A549 (cell line): ENCODE measurements around the gene ZNF423.

Experiments
- CTCF ChIP-seq: fragments of >200 bp; sonication (Bioruptor Twin); formaldehyde crosslinking; IDR thresholded peaks from 3 replicates; pipeline ENCODE4 v1.5.1; 2016
- JUNB ChIP-seq: fragments of >200 bp; sonication (Bioruptor Twin); formaldehyde crosslinking; IDR thresholded peaks from 2 replicates; pipeline ENCODE4 v1.6.1; 2016
- KDM5A ChIP-seq: fragments of 200-600 bp; sonication (generic); IDR thresholded peaks from 2 replicates; pipeline ENCODE4 v1.6.1; 2016; ENCODE audit warnings: antibody characterized with exemption, mild to moderate bottlenecking
- MAFK ChIP-seq: fragments of 450-650 bp; IDR thresholded peaks from 2 replicates; pipeline ENCODE4 v1.6.1; 2014; ENCODE audit not compliant: partially characterized antibody
- MAZ ChIP-seq: fragments of 150-350 bp; IDR thresholded peaks from 2 replicates; pipeline ENCODE4 v1.6.1; 2014; ENCODE audit warnings: antibody characterized with exemption, low read depth, low read length, borderline replicate concordance
- NFE2L2 ChIP-seq: fragments of 150-350 bp; conservative IDR thresholded peaks from 2 replicates; pipeline ENCODE4 v1.6.1; 2014; ENCODE audit warnings: low read length
- POLR2A ChIP-seq: IDR thresholded peaks from 2 replicates; pipeline ENCODE4 v1.6.1; 2012; ENCODE audit warnings: mild to moderate bottlenecking, low read length
- RAD21 ChIP-seq, 2 experiments: fragments of >200 bp in 1 of 2; sonication (Bioruptor Twin) in 1 of 2; formaldehyde crosslinking in 1 of 2; IDR thresholded peaks in 1 of 2; conservative IDR thresholded peaks in 1 of 2; 2 replicates in 1 of 2; 3 replicates in 1 of 2; pipeline ENCODE4 v1.6.1; 2012 to 2018; ENCODE audit warnings: inconsistent platforms in 1 of 2
- REST ChIP-seq: fragments of 200-600 bp; sonication (generic); IDR thresholded peaks from 2 replicates; pipeline ENCODE4 v1.6.1; 2016; ENCODE audit warnings: antibody characterized with exemption, mild to moderate bottlenecking, moderate library complexity
- SMC3 ChIP-seq: fragments of >200 bp; sonication (Bioruptor Twin); formaldehyde crosslinking; IDR thresholded peaks from 3 replicates; pipeline ENCODE4 v1.6.1; 2018; ENCODE audit warnings: inconsistent platforms

- TF ChIP-seq SMC3 (no peak), MAZ (no peak), CTCF (no peak), NFE2L2 (no peak), JUNB (no peak), RAD21 (conservative IDR thresholded peaks at IDR 0.05 in 1 of 2, IDR thresholded peaks at IDR 0.05 in 1 of 2) (no peak), KDM5A (no peak), MAFK (no peak), POLR2A (no peak), REST (no peak)
These were observed 160.0 kb downstream of the ZNF423 start for GRCh38 chr16:49695782-49696413.
